Measurements from ENCODE around the gene SLC26A5.

- no peak for TF ChIP-seq GATA2 (IDR thresholded peaks at IDR 0.05; ENCODE audit: low read depth, low read length)
- TF ChIP-seq GATA3 (IDR thresholded peaks at IDR 0.05; ENCODE audit: low read depth, low read length): no peak
Observed at GRCh38 chr7:103446049-103446520, at the start of gene SLC26A5.

Measured in SH-SY5Y (cell line).